ENCODE results near the gene SMC6.

DNA sequence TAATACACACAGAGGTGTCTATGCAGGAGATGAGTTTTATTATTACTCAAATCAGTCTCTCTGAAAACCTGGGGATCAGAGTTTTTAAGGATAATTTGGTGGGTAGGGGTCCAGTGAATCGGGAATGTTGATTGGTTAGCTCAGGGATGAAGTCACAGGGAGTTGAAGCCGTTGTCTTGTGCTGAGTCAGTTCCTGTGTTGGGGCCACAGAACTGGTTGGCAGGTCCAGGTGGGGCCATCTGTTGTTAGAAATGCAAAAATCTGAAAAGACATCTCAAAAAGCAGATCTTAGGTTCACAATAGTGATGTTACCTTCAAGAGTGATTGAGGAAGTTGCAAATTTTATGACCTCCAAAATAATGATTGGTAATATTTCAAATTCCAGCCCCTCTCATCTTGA, 126.2 kb downstream of the SMC6 start:
- TF ChIP-seq POLR2AphosphoS5 (IDR thresholded peaks at IDR 0.05), result no peak
- TF ChIP-seq EP300 (IDR thresholded peaks at IDR 0.05; ENCODE audit: low read depth), result no peak
- TF ChIP-seq, protein P1, sequence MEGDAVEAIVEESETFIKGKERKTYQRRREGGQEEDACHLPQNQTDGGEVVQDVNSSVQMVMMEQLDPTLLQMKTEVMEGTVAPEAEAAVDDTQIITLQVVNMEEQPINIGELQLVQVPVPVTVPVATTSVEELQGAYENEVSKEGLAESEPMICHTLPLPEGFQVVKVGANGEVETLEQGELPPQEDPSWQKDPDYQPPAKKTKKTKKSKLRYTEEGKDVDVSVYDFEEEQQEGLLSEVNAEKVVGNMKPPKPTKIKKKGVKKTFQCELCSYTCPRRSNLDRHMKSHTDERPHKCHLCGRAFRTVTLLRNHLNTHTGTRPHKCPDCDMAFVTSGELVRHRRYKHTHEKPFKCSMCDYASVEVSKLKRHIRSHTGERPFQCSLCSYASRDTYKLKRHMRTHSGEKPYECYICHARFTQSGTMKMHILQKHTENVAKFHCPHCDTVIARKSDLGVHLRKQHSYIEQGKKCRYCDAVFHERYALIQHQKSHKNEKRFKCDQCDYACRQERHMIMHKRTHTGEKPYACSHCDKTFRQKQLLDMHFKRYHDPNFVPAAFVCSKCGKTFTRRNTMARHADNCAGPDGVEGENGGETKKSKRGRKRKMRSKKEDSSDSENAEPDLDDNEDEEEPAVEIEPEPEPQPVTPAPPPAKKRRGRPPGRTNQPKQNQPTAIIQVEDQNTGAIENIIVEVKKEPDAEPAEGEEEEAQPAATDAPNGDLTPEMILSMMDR (IDR thresholded peaks at IDR 0.05), result no peak
- TF ChIP-seq POLR2A (IDR thresholded peaks at IDR 0.05), result no peak

All from transverse colon (tissue), 4 donors.